Stimulated activated CD4-positive, alpha-beta T cell treated with anti-CD3 and anti-CD28 coated beads, Interleukin-1b, Interleukin-23, amount 100 ng/mL, for 4 hours (primary cell): ENCODE measurements around the gene ZNF653.
"Not testable (repeated sequence)": the region's sequence is repeated elsewhere in the genome, so short reads cannot be mapped to it uniquely, and the experiment has no call there.

Source experiments
- DNase-seq, 2 donors: peaks; one replicate each; pipeline ENCODE4 v3.0.0-alpha.2; 2020; ENCODE audit warnings: low read depth in 2 of 2

Gene ZNF653

GRCh38 chr19:11456659-11457058 is 49.0 kb downstream of the ZNF653 start:
- DNase-seq, result no peak

DNA sequence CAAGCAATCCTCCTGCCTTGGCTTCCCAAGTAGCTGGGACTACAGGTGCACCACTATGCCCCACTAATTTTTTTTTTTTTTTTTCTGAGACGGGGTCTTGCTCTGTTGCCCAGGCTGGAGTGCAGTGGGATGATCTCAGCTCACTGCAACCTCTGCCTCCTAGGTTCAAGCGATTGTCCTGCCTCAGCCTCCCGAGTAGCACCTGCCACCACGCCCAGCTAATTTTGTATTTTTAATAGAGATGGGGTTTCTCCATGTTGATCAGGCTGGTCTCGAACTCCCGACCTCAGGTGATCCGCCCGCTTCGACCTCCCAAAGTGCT is 50.4 kb downstream of the ZNF653 start:
- DNase-seq, result not testable (repeated sequence)

GRCh38 chr19:11453468-11454341 is 51.9 kb downstream of the ZNF653 start:
- peak in 1 of 2 donors; percentile 12 for DNase-seq

GRCh38 chr19:11452620-11453310 is 52.9 kb downstream of the ZNF653 start:
- DNase-seq, result no peak

DNA sequence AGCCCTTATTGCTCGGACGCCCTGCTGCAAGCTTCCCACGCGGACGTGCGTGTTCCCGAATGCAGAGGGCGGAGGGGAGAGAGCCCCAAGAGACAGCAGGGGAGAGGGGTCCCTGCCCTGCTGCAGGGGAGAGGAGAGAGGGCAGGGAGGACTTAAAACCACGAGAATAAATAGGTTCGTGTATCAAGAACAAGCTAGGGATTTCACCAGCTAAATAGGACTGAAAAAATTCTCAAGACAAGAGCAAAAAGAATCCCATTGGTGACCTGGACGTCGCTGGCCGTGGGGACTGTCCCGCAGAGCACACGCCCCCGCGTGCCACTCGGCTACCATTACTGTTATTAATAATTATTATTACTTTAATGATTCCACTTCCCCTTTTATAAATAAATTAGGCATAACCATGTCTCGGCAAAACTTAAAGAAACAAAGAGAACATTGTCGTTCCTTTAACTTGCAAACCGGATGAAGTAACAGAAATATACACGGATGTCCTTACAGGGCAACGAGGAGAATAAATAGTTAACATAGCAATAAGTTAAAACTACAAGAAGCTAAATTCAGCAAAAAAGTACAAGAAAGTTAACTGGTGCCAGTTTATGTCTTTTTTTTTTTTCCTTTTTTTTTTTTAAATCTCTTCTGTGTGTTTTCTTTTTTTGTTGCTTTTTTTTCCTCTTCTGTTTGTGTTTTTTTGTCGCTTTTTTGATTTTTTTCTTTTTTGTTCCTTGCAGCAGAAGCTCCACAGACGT is 53.6 kb downstream of the ZNF653 start:
- no peak for DNase-seq

DNA sequence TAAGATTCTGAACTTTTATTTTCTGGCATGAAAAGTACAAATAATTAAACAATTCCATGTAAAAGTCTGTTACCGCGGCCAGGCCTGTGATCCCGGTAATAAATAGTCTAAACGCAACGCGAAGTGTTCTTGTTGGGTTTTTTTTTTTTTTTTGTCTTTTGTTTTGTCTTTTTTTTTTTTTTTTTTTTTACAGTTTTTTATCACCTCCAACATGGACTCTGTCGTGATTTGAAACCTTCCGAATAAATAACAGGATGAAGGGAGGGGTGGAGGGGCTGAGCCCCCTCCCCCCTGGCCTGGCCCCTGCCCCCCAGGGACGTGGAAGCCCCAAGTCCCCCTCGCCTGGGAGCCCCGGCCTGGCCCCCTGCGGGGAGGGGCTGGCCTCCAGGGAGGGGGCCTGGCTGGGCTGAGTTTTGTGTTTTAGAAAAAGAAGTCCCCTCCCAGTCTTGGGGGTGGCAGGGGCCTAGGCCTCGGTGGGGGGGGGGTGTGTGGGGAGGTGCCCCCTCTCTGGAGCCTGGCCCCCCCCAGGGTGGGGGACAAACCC is 54.2 kb downstream of the ZNF653 start:
- no peak for DNase-seq

DNA sequence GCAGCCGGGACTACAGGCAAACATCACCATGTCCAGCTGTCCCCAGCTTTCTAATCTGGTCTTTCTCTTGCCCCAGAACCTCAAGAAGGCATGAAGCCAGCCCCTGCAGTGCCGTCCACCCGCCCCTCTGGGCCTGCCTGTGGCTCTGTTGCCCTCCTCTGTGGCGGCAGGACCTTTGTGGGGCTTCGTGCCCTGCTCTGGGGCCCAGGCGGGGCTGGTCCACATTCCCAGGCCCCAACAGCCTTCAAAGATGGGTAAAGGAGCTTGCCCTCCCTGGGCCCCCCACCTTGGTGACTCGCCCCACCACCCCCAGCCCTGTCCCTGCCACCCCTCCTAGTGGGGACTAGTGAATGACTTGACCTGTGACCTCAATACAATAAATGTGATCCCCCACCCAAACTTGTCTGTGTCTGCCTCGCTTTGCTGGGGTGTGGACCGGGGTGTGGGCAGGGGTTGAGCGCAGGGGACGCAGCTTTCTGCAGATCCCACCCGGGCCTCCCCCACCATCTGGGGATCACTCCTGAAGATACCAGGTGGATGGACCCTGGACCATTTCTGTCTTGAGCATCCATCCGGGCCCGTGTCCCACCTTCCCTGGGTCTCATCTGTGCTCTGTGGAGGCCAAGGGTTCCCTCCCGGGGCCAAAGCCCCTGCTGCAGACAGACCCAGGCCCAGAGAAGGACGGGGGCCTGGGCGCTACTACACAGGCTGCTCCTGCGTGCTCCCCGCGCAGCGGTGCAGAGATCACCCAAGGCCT is 54.9 kb downstream of the ZNF653 start:
- DNase-seq, result no peak

DNA sequence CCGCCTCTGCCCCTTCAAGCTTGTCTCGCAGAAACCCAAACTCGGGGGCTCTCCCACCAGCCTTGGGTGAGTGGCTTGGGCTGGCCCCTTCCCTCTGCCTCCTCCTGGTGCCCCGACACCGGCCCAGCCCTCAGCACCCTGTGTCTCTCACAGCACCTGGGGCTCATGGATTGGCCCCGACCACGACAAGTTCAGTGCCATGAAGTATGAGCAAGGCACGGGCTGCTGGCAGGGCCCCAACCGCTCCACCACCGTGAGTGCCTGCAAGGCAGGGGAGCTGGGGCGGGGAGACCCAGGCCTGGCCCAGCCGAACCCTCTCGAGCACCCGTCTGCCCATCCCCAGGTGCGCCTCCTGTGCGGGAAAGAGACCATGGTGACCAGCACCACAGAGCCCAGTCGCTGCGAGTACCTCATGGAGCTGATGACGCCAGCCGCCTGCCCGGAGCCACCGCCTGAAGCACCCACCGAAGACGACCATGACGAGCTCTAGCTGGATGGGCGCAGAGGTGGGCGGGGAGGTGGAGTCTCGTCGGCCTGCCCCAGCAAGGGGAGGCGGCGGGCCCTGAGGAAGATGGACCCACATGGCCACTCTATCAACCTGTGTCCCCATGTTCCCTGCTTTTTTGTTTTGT is 56.6 kb downstream of the ZNF653 start:
- DNase-seq, result no peak

DNA sequence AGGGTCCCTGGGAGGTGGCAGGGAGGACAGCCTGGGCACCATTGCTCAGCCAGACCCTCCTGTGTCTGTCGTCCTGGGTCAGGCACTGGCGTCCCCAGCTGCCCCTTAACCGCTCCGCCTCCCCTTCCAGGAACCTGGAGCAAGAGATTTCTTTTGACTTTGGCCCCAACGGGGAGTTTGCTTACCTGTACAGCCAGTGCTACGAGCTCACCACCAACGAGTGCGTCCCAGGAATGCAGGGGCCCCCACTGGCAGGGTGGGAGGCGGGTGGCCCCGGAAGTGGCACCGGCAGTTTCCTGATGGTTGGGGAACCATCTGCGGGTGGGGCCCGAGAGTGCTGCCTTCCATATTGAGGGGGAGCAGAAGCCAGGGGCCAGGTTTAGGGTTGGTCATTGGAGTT is 57.2 kb downstream of the ZNF653 start:
- no peak for DNase-seq

- DNase-seq, result no peak
Measured at GRCh38 chr19:11447347-11448262, 58.0 kb downstream of the ZNF653 start.

DNA sequence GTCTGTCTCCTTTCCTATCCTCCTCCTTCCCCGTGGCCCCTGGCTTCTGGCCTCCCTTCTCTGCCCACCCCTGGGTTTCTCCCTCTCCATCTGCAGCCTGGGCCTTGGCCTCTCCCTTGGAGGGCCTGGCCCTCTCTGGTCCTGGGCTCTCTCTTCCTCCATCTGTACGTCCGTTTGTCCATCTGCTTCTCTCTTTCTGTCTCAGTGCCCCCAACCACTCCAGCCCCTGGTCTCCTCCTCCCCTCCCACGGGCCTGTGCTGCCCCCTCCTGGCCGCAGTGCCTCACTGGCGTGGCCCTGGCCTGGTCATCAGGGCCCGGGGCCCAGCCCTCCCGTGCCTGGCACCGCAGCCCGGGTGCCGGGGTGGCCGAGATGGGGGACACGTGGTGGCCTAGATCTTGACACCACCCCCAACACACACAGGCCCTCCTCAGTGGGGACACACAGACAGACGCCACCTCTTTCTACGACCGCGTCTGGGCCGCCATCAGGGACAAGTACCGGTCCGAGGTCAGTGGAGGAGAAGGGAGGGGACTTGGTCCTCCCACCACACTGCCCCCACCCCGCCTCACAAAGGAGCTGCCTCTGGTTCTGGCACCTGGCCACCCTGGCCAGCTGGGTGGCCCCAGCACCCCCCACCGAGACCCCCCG is 58.9 kb downstream of the ZNF653 start:
- peak; percentile 29 to 47 for DNase-seq

DNA sequence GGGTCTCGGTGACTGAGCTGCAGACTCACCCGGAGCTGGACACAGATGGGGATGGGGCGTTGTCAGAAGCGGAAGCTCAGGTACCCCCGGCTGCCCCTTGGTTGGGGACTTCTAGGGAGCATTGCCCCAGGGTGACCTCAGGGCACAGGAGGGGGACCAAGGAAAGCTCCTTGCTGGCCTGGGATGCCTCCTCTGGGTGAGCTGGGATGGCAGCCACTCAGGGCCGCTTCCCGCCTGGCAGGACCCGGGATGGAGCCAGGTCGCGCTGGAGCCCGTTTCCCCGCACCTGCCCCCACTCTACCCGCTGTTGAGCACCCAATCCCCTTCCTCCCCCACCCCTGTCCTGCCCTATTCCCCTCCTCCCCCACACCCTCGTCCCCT is 59.4 kb downstream of the ZNF653 start:
- DNase-seq, result no peak

DNA sequence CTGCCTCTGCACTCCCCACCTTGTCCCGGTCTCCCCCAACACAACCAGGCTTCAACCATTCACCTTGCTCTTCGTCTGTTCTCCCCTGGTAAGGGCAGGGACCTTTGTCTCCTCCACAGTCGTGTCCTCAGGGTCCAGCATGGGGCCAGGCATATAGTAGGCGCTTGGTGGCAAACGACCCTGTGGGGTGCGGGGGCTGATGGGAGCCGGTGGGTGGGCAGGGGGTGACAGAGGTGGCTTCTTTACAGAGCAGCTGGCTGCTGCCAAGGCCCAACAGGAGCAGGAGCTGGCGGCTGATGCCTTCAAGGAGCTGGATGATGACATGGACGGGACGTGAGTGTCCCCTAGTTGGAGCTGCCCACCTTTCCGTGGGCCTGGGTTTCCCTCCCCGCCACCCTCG is 60.5 kb downstream of the ZNF653 start:
- DNase-seq, result no peak

DNA sequence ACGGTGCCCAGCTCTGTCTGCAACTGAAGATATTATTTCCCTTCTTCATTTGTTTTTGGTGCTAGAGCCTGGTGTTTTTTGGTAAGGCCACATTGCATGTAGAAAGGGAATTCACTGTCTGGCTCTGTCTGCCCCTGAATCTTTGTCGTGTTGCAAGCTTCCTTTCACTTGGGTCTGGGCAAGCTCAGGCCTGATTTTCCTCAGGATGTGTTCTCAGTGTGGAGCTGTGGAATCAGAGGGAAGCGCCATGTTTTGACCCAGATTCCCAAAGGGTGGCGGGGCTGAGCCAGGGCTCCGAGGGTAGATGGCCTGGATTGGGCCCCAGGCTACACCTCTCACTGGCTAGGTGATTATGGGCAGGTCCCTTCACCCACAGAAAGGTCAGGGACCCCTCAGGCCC is 61.6 kb downstream of the ZNF653 start:
- DNase-seq, result no peak

- no peak for DNase-seq
Measured at GRCh38 chr19:11437955-11438354, 67.7 kb downstream of the ZNF653 start.

DNA sequence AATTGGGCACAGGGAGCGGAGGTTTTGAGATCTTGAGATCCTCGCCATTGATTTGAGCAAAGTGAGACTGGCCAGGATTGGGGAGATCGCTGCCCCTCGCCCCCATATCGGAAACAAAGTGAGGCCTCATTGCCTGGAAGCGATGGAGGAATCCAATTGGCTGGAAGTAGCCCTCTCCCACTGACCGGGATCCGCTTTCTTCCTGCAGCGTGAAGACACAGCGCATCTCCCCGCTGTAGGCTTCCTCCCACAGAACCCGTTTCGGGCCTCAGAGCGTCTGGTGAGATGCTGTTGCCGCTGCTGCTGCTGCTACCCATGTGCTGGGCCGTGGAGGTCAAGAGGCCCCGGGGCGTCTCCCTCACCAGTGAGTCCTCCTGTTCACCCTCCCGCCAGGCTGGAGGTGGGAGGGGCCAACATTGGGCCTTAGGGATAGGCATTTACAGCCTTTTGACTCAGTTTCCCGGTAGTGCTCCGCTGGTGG is 69.8 kb downstream of the ZNF653 start:
- DNase-seq, result peak in 1 of 2 donors; percentile 14

GRCh38 chr19:11435057-11435832 is 70.4 kb downstream of the ZNF653 start, which contains the start of the genes ODAD3 and PRKCSH:
Gene ODAD3, minus strand, starts transcription at chr19:11435121. Its CDS starts 105 bp downstream, at chr19:11435016.
Gene PRKCSH, plus strand, starts transcription at chr19:11435635. Its CDS starts 483 bp downstream, at chr19:11436118.
- peak; percentile 93 to 94 for DNase-seq

- no peak for DNase-seq
Measured at GRCh38 chr19:11434703-11435056, 71.0 kb downstream of the ZNF653 start.
